ENCODE results near the gene COX7A1.

- TF ChIP-seq CTCF (conservative IDR thresholded peaks at IDR 0.05) (no peak), EZH2 (IDR thresholded peaks at IDR 0.05; ENCODE audit: low read depth) (no peak)
These were observed 39.6 kb downstream of the COX7A1 start for GRCh38 chr19:36112678-36113077.

Data from PC-9 (cell line).